Measurements from ENCODE around the gene LCP2.

DNA sequence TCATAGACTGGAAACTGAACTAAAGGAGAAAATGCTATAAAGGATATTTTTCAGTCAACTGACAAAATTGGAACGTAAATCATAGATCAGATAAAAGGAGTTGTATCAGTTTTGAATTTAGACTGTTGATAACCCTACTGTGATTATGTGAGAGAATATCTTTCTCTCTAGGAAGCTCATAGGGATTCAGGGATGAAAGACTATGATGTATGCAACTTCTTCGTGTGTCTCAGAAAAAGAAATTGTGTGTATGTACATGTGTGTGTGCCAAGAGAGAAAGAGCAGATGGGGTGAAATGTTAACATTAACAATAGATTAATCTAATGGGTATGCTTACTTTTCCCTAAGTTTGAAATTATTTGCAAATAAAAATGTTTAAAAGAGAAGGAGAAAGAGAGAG is 95.5 kb downstream of the LCP2 start:
- TF ChIP-seq, protein P1, sequence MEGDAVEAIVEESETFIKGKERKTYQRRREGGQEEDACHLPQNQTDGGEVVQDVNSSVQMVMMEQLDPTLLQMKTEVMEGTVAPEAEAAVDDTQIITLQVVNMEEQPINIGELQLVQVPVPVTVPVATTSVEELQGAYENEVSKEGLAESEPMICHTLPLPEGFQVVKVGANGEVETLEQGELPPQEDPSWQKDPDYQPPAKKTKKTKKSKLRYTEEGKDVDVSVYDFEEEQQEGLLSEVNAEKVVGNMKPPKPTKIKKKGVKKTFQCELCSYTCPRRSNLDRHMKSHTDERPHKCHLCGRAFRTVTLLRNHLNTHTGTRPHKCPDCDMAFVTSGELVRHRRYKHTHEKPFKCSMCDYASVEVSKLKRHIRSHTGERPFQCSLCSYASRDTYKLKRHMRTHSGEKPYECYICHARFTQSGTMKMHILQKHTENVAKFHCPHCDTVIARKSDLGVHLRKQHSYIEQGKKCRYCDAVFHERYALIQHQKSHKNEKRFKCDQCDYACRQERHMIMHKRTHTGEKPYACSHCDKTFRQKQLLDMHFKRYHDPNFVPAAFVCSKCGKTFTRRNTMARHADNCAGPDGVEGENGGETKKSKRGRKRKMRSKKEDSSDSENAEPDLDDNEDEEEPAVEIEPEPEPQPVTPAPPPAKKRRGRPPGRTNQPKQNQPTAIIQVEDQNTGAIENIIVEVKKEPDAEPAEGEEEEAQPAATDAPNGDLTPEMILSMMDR (IDR thresholded peaks at IDR 0.05) = no peak
- TF ChIP-seq POLR2A (IDR thresholded peaks at IDR 0.05) = no peak
